Amniotic epithelial cell (primary cell): ENCODE data around the gene ABCD1.

ENCODE experiments used
- DNase-seq: peaks from one replicate; pipeline ENCODE4 v3.0.0-alpha.2; 2010; ENCODE audit warnings: low read depth

The ABCD1 gene

DNA sequence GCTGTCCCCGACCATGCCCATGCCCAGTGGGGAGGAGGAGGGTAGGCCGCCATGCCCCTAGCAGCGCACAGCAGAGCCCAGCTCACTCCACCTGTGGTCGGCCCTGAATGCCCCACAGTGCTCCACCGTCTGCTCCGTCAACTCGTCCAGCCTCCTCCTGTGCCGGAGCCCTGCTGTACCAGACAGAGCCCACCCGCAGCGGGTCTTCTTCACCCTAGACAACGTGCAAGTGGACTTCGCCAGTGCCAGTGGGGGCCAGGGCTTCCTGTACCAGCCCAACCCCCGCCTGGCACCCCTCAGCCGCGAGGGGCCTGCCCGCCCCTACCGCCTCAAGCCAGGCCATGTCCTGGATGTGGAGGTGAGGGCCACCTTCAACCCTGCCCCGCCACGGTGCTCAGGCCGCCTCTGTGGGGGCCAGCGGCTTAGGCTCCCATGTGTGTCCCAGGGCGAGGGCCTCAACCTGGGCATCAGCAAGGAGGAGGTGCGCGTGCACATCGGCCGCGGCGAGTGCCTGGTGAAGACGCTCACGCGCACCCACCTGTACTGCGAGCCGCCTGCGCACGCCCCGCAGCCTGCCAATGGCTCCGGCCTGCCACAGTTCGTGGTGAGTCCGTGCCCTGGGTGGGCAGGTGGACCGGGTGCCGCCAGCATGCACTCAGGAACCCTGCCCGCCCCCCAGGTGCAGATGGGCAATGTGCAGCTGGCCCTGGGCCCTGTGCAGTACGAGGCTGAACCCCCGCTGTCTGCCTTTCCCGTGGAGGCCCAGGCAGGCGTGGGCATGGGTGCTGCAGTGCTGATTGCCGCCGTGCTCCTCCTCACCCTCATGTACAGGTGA lies 49.3 kb downstream of the ABCD1 start:
- DNase-seq: no peak

DNA sequence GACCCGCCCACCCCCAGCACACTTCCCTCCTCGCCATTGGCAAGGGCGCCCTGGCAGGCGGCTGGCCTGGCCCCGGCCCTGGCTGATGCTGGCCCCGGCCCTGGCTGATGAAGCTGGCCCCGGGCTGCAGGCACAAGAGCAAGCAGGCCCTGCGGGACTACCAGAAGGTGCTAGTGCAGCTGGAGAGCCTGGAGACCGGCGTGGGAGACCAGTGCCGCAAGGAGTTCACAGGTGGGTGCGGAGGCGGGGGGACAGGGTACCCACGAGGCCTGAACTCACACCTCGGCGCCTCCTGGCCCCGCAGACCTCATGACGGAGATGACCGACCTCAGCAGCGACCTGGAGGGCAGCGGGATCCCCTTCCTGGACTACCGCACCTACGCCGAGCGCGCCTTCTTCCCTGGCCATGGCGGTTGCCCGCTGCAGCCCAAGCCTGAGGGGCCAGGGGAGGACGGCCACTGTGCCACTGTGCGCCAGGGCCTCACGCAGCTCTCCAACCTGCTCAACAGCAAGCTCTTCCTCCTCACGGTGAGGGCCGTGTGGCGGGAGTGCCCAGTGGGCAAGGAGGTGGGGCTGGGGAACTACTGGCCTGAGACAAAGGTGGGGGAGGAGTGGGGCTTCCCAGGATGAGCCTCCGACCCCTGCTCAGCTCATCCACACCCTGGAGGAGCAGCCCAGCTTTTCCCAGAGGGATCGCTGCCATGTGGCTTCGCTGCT lies 50.1 kb downstream of the ABCD1 start:
- DNase-seq: no peak

DNA sequence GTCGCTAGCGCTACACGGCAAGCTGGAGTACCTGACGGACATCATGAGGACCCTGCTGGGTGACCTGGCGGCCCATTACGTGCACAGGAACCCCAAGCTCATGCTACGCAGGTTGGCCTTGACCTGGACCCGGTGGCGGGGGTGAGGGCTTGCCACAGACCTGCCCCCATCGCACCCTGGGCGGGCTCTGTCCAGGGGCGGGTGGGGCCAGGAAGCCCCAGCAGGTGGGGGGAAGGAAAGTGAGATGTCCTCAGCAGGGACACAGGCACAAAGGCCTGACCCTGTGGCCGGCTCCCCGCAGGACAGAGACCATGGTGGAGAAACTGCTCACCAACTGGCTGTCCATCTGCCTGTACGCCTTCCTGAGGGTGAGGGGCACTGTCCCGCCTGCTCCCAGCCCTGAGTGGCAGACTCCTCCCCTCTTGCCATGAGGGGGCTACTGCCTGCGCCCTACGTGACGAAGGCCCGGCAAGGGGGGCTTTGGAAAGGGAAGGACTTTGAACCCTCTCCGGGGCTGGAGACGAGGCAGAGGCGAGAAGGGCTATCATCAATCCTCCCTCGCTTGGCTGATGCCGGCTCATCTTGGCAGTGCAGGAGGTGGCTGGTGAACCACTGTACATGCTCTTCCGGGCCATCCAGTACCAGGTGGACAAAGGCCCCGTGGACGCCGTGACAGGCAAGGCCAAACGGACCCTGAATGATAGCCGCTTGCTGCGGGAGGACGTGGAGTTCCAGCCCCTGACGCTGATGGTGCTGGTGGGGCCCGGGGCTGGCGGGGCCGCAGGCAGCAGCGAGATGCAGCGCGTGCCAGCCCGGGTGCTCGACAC lies 50.9 kb downstream of the ABCD1 start:
- no peak for DNase-seq

DNA sequence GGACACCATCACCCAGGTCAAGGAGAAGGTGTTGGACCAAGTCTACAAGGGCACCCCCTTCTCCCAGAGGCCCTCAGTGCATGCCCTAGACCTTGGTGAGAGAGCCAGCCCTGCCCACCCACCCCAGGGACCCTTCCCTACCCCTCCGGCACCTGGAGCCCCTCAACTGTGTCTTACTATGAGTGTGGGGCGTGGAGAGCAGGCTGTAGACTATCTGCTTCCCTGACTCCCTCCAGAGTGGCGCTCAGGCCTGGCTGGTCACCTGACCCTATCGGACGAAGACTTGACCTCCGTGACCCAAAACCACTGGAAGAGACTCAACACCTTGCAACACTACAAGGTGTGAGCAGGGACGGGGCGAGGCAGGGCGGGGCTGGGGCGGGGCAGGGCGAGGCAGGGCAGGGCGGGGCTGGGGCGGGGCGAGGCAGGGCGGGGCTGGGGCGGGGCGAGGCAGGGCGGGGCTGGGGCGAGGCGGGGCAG lies 51.5 kb downstream of the ABCD1 start:
- no peak for DNase-seq

DNA sequence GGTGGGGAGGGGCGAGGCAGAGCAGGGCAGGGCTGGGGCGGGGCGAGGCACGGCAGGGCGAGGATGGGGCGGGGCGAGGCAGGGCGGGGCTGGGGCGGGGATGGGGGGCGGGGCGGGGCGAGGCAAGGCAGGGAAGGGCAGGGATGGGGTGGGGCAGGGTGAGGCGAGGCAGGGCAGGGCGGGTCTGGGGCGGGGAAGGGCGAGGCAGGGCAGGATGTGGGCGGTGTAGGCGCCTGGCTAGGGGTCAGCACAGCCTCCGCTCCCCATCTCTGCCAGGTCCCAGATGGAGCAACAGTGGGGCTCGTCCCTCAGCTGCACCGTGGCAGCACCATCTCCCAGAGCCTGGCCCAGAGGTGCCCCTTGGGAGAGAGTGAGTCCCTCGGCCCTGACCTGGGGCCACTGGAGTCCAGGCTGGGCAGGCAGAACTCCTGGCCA lies 52.0 kb downstream of the ABCD1 start:
- DNase-seq: no peak

DNA sequence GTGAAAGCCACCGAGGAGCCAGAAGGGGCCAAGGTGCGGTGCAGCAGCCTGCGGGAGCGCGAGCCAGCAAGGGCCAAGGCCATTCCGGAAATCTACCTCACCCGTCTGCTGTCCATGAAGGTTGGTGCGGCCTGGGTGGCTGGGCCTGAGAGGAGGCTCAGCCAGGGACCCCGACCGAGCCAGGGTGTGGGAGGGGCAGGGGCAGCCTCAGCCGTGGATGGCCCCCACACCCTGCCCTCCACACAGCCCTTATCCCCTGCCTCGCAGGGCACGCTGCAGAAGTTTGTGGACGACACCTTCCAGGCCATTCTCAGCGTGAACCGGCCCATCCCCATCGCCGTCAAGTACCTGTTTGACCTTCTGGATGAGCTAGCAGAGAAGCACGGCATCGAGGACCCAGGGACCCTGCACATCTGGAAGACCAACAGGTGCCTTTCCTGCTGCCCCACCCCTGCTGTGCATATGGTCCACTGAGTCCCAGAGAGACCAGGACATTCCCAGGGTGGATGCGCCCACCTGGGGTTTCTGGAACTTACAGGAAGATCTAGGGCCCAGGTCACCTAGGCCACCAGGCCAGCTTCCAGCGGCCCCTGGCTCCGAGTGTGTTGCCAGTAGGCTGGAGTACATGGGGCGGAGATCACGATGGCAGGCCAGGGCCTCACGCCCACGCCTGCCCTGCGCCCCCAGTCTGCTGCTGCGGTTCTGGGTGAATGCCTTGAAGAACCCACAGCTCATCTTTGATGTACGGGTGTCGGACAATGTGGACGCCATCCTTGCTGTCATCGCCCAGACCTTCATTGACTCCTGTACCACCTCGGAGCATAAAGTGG lies 52.8 kb downstream of the ABCD1 start:
- DNase-seq: no peak

DNA sequence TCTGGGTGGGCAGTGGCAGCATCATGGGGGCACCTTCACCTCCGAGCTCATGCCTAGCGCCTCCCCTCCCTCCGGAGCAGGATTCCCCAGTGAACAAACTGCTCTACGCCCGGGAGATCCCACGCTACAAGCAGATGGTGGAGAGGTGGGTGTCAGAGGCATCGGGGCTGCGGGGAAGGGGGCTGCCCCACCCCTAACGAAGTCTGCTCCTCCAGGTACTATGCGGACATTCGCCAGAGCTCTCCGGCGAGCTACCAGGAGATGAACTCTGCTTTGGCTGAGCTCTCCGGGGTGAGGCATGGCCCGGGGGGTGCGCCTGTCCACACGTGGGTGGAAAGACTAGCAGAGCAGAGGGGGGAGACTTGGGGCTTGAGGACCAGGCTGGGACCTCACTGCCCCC lies 53.5 kb downstream of the ABCD1 start:
- no peak for DNase-seq

DNA sequence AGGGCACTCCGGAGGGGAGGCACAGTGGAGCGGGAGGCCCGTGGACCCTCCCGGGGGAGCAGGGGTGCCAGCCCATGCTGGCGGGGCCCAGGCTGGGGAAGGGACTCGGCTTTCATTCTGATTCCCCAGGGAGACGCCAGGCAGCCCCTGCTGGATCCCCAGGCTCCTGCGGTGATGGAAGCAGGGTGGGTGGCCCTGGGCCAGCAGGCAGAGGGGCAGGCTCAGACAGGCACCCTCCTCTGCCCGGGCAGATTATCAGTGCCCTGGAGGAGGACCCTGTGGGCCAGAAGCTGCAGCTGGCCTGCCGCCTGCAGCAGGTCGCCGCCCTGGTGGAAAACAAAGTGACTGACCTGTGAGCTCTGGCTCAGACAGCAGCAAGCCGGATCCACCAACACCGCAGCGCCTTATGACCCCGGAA lies 54.0 kb downstream of the ABCD1 start:
- DNase-seq: no peak

DNA sequence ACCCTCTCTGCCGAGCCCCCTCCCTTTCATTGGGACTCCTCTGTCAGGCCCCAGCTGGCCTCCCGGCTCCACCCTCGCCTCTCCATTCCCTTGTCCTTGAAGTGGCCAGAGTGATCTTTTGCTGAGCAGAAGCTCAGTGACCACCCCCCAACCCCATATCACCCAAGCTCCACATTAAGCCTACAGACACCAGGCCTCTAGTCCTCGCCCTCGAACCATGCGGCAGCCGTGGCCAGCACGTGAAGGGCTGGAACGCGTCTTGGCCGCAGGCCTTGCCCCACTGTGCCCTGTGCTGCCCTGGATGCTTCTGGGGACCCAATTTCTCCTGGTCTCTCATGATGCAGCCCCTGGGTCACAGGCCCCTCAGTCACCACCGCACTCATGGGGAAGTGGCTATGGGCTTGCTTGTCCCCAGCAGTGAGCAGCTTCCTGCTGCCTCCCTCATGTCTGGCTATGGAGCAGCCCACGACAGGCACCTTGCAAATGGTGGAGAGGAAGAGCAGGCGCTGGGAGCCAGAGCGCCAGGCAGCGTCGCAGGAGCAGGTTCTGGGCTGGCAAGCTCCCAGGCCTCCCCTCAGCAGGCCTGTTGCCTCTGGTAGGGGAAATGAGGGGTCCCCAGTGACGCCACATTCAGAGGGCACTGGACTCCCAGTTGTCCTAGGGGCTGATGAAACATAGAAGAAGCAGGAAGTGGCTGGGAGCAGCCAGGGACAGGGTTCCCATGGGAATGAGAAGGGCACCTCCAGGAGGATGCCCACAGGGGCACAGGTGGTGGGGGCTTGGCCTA lies 55.4 kb downstream of the ABCD1 start:
- DNase-seq: no peak

DNA sequence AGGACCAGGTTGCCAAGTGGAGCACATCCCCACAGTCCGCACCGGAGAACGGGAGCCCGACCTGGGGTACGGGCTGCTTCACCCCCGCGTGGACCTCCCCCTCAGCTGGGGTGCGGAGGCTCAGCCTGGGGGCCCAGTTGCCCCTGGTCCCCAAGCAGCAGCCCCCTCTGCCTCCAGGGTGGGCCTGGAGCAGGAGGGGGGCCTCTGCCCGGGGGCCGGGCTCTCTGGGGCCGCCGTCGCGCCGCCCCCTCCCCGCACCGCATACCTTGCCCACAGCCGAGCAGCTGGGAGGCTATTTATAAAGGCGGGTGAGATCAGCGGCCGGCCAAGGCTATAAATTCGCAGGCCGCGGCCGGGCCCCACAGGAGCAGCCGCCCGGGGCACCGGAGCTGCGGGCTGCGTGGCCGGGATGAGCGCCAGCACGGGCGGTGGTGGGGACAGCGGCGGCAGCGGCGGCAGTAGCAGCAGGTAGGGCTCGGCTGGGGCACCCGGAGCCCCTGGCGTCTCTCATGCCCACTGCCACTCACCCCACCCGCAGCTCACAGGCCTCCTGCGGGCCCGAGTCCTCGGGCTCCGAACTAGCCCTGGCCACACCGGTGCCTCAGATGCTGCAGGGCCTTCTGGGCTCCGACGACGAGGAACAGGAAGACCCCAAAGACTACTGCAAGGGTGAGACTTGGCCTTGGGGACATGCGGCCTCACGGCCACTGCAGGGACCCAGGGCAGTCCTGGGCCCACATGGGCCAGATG lies 56.2 kb downstream of the ABCD1 start, which contains the start of gene SRPK3:
Gene SRPK3 (plus strand): TSS at position 364 of the 750 bp plus-strand sequence. CDS start 46 bp downstream, at position 410.
- DNase-seq: no peak

DNA sequence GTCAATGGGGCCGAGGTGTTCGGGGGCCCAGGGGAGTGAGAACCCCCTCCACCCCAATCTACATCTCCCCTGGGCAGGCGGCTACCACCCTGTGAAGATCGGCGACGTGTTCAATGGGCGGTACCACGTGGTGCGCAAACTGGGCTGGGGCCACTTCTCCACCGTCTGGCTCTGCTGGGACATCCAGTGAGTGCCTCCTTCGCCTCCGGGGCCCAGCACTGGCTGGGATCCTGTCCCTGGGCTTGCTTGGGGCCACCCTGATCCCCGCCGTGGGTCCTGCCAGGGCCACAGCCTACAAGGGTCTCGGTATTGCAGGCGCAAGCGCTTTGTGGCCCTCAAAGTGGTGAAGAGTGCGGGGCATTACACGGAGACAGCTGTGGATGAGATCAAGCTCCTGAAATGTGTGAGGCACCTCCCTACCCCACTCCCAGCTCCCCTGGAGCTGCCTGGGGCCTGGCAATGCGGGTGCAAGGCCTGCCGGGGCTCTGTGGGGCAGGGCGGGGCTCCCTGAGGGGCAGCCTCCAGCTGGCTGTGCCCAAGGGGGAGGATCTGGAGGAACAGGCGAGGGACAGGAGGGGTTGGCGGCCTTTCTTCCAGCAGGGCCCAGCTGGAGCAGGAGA lies 56.9 kb downstream of the ABCD1 start:
- DNase-seq: no peak

DNA sequence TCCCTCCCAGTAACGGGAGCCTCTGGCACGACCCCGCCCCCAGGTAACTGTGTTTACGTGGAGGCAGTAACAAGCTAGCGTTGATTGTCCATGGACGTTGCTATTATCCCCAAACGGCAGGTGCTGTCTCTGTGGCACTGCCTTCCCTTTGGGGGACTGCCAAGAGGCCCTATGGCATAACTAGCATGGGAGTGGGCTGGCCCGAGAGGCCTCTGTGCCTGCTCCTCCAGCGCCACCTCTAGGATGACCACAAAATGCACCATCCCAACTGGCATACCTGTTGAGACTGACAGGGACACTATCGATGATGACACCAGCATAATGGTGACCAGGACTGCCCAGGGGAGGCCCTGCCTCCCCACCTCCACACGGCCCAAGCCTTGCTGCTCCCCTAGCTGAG lies 57.7 kb downstream of the ABCD1 start:
- no peak for DNase-seq

DNA sequence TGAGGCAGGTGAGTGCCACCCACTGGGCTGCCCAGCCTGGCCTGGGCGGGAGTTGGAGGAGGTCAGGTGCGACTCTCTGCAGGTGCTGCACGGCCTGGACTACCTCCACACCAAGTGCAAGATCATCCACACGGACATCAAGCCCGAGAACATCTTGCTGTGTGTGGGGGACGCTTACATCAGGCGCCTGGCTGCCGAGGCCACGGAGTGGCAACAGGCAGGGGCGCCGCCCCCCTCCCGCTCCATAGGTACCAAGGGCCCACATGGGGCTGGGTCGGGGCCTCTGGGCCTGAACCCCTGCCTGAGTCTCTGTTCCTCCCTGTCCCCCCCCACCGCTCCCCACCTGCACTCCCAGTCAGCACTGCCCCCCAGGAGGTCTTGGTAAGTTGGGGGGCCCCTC lies 58.2 kb downstream of the ABCD1 start:
- DNase-seq: no peak

DNA sequence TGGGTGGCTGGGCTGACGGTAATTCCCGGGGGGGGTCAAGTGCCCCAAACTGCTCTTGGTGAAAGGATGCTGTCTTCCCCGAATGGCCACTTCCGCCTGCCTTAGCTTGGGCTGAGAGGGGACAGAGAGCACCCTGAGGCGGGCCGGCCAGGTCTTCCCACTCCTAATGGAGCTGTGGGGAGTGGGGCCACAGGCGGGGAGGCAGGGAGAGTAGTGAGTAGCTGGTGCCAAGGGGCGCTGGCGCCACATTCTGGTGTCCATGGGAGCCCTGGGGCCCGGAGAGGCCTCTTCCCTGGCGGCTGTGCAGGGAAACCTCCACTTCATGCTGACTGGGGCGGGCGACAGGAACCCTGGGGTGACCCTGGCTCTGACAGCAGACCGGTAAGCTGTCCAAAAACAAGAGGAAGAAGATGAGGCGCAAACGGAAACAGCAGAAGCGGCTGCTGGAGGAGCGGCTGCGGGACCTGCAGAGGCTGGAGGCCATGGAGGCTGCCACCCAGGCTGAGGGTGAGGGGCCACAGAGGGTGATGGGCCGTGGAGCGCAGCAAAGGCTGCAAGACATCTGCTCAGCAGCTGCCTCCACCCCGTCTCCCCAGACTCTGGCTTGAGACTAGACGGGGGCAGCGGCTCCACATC lies 58.8 kb downstream of the ABCD1 start:
- no peak for DNase-seq

DNA sequence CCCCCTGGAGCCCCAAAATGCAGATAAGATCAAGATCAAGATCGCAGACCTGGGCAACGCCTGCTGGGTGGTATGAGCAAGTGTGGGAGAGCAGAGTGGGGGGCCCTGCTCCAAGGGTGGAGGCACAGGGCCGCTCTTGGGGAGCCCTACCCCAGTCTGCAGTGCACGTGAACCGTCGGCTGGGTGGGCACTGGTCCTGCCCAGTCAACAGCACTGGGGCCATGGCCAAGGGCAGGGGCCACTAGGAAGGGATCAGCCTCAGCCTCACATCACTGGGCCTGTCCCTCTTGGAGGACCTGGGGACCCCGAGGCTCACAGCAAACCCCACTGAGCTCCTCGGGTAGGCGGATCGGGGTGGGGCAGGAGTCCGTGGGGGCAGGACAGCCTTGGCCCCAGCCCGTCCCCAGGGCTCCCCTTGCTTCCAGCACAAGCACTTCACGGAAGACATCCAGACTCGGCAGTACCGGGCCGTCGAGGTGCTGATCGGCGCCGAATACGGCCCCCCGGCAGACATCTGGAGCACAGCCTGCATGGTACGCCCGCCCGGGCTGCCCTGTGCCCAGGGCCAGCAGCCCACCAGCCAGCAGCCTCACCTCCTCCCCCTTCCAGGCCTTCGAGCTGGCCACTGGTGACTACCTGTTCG lies 59.8 kb downstream of the ABCD1 start:
- DNase-seq: no peak

DNA sequence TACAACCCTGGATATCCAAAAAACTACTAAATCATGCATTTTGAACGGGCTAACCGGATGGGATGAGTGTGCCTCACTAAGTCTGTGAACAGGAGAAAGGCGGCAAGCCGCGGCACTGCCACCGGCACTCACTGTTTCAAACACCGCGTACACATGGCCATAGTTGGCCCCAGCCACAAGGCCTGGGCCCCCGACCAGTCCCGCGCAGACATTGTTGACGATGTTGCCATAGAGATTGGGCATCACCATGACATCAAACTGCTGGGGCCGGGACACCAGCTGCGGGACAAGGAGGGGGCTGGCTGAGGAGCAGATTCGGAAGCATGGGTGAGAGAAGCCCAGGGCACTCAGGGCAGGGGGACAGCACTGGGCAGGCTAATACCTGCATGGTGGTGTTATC lies 62.0 kb downstream of the ABCD1 start:
- DNase-seq: no peak

DNA sequence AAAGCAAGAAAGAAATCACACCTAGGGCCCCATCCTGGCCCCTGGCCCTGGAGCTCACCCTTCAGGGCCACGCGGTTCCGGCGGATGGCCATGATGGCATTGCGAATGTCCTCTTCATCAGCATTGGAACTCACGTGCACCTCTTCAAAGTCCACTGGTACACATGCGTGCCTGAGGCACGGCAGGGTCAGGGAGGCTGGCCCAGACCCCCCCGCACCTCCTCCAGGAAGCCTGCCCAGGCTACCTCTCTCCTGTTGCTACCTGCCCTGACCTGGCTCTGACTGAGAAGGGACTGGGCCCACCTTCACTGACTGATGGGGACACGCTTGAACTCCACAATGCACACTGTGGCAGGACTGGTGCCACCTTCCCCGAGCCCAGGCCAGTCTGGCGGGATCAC lies 65.0 kb downstream of the ABCD1 start:
- no peak for DNase-seq

DNA sequence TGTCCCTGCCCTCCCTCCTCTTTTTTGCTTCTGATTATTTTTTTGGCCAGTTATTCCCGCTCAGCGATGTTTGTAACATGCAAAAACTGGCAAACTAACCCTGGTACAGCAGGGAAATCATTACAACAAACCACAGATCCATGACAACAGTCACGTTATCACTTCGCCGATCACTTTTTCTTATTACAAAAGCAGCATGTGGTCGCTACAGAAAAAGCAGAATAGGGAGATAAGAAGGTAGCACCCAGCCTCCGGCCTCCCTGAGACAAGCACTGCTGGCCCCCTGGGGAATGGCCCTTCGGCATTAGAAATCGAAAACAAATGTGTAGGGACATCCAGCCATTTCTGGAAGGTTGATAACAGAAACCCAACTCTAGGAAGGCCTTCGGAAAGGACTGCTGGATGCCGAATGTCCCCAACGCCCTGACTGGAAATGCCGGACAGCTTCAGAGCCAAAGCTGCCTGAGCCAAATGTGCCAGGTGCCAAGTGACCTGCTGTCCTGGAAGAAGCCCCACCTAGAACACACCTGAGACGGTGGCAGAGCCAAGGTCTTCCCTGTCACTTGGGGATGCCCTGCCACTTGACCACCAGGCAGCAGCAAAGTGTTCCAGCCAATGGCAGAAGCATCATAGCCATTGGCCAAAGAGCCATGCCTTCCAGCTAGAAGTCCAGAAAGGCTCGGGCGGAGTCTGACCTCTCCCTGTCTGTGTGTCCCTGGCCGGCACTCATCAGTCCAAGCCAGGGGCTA lies 66.6 kb downstream of the ABCD1 start:
- DNase-seq: no peak
